Neural cell (in vitro differentiated cells): Measurements from ENCODE around the gene GYS2. TPM values are rescaled to one million over a fixed set of nuclear protein-coding genes. Genes with fewer than 3 reads are reported as not detected.

ENCODE experiments used
- H2AFZ ChIP-seq: fragments of 200-600, 300-800 bp; sonication (generic), shearing (Covaris generic); 2 replicates; pipeline ENCODE4 v1.6.0; 2014; ENCODE audit warnings: low read depth, mild to moderate bottlenecking, antibody characterized with exemption, low read length, moderate library complexity
- H3F3A ChIP-seq: fragments of 200-600 bp; shearing (Covaris generic); 2 replicates; pipeline ENCODE4 v1.6.1; 2016; ENCODE audit warnings: mild to moderate bottlenecking, moderate library complexity, mixed read lengths, antibody characterized with exemption, low read length; ENCODE audit not compliant: insufficient read depth, poor library complexity, severe bottlenecking
- H3K27ac ChIP-seq: fragments of 200-600, 300-800 bp; sonication (generic), shearing (Covaris generic); 2 replicates; pipeline ENCODE4 v1.5.1; 2014; ENCODE audit warnings: mild to moderate bottlenecking, low read length, moderate library complexity
- H3K27me3 ChIP-seq: fragments of 300-800, 200-600 bp; sonication (generic), shearing (Covaris generic); 2 replicates; pipeline ENCODE4 v1.6.0; 2014; ENCODE audit warnings: mild to moderate bottlenecking, low read depth, low read length, moderate library complexity; ENCODE audit not compliant: insufficient read depth
- H3K36me3 ChIP-seq: fragments of 300-800, 200-600 bp; sonication (generic), shearing (Covaris generic); 2 replicates; pipeline ENCODE4 v1.5.1; 2014; ENCODE audit warnings: mild to moderate bottlenecking, antibody characterized with exemption, low read length, moderate library complexity; ENCODE audit not compliant: insufficient read depth
- H3K4me2 ChIP-seq: fragments of 300-800, 200-600 bp; sonication (generic), shearing (Covaris generic); 2 replicates; pipeline ENCODE4 v1.6.0; 2014; ENCODE audit warnings: mild to moderate bottlenecking, low read length
- H3K4me3 ChIP-seq: fragments of 300-800, 200-600 bp; sonication (generic), shearing (Covaris generic); 2 replicates; pipeline ENCODE4 v1.5.1; 2014; ENCODE audit warnings: mild to moderate bottlenecking, low read length, moderate library complexity
- H3K79me2 ChIP-seq: fragments of 200-600 bp; shearing (Covaris generic); replicated peaks from 2 replicates; pipeline ENCODE4 v1.6.0; 2014; ENCODE audit warnings: mild to moderate bottlenecking, low read length, moderate library complexity; ENCODE audit not compliant: insufficient read depth
- H3K9ac ChIP-seq: fragments of 300-800, 200-600 bp; sonication (generic), shearing (Covaris generic); 2 replicates; pipeline ENCODE4 v1.6.1; 2016; ENCODE audit warnings: mild to moderate bottlenecking, low read length, mixed read lengths
- H3K9me2 ChIP-seq: fragments of 200-600 bp; shearing (Covaris generic); 2 replicates; pipeline ENCODE4 v1.6.1; 2016; ENCODE audit warnings: mild to moderate bottlenecking, low read length, mixed read lengths; ENCODE audit not compliant: insufficient read depth
- H3K9me3 ChIP-seq: fragments of 200-600, 300-800 bp; sonication (generic), shearing (Covaris generic); 2 replicates; pipeline ENCODE4 v1.6.1; 2016; ENCODE audit warnings: mild to moderate bottlenecking, mixed run types, low read length, moderate library complexity, mixed read lengths
- H4K20me1 ChIP-seq: fragments of 200-600 bp; shearing (Covaris generic); 2 replicates; pipeline ENCODE4 v1.6.1; 2016; ENCODE audit warnings: mild to moderate bottlenecking, mixed run types; ENCODE audit not compliant: insufficient read depth
- EP300 ChIP-seq: fragments of 450-650 bp; conservative IDR thresholded peaks from 2 replicates; pipeline ENCODE4 v1.6.1; 2014; ENCODE audit warnings: antibody characterized with exemption, mild to moderate bottlenecking, moderate library complexity; ENCODE audit not compliant: poor library complexity, severe bottlenecking
- EZH2 ChIP-seq: fragments of 200-600, 300-800 bp; shearing (Covaris generic), sonication (generic); IDR thresholded peaks from 2 replicates; pipeline ENCODE4 v1.6.1; 2014; ENCODE audit warnings: antibody characterized with exemption, low read length, borderline replicate concordance, mild to moderate bottlenecking; ENCODE audit not compliant: insufficient read depth, poor library complexity, severe bottlenecking
- MXI1 ChIP-seq: fragments of 450-650 bp; conservative IDR thresholded peaks from 2 replicates; pipeline ENCODE4 v1.6.1; 2014; ENCODE audit warnings: antibody characterized with exemption, mild to moderate bottlenecking; ENCODE audit not compliant: poor library complexity, severe bottlenecking
- POLR2AphosphoS5 ChIP-seq: IDR thresholded peaks from 2 replicates; pipeline ENCODE4 v1.6.1; 2012
- RAD21 ChIP-seq: fragments of 450-650 bp; conservative IDR thresholded peaks from 2 replicates; pipeline ENCODE4 v1.6.1; 2014; ENCODE audit warnings: antibody characterized with exemption, mild to moderate bottlenecking, moderate library complexity
- SMC3 ChIP-seq: fragments of 450-650 bp; conservative IDR thresholded peaks from 2 replicates; pipeline ENCODE4 v1.6.1; 2014; ENCODE audit warnings: antibody characterized with exemption, mild to moderate bottlenecking, moderate library complexity; ENCODE audit not compliant: poor library complexity
- TAF1 ChIP-seq: IDR thresholded peaks from 2 replicates; pipeline ENCODE4 v1.6.1; 2012; ENCODE audit warnings: low read depth
- polyA plus RNA-seq: library from polyadenylated mRNA; depleted of rRNA; stranded (reverse); fragments of >200 nt; gene quantifications from 2 replicates; pipeline ENCODE4 v1.2.3, GENCODE V29; 2014
- TF ChIP-seq, protein P1 (sequence below): fragments of 450-650 bp; IDR thresholded peaks from 2 replicates; pipeline ENCODE4 v1.5.1; 2014; ENCODE audit warnings: antibody characterized with exemption, mild to moderate bottlenecking, moderate library complexity; ENCODE audit not compliant: poor library complexity, severe bottlenecking
- TF ChIP-seq, protein P2 (sequence below): IDR thresholded peaks from 2 replicates; pipeline ENCODE4 v1.6.1; 2012; ENCODE audit warnings: borderline replicate concordance

GYS2 gene
- polyA plus RNA-seq, 1 donor from 2014 or later = not detected

DNA sequence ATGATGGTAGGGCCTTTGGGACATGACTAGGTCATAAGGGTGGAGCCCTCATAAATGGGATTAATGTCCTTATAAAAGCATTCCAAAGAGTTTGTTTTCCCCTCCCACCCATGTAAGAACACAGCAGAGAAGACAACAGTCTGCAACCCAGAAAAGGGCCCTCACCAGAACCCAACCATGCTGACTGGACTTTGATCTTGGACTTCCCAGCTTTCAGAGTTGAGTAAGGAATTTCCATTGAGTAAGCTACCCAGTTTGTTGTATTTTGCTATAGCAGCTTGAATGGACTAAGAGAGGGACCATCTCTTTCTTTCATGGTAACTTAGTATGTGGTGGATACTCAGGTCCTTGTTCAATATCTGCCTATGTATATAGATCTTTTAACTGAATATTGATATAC is 81.5 kb downstream of the GYS2 start:
- Histone ChIP-seq H4K20me1 (no peaks in the 10 kb centered on the region), H3K9me2 (no peaks in the 10 kb centered on the region), H2AFZ (no peak overlapping the region), H3K9me3 (no peaks in the 10 kb centered on the region), H3K9ac (no peak overlapping the region), H3K36me3 (no peaks in the 10 kb centered on the region), H3K27ac (no peak overlapping the region), H3K4me3 (no peak overlapping the region), H3K27me3 (peaks cover 18% of the 10 kb centered on the region), H3F3A (no peaks in the 10 kb centered on the region), H3K79me2 (no peaks in the 10 kb centered on the region), H3K4me2 (no peak overlapping the region)
- TF ChIP-seq EP300 (no peak), POLR2AphosphoS5 (no peak), RAD21 (no peak), EZH2 (no peak), MXI1 (no peak), TAF1 (no peak), SMC3 (no peak)
- TF ChIP-seq, protein P1, sequence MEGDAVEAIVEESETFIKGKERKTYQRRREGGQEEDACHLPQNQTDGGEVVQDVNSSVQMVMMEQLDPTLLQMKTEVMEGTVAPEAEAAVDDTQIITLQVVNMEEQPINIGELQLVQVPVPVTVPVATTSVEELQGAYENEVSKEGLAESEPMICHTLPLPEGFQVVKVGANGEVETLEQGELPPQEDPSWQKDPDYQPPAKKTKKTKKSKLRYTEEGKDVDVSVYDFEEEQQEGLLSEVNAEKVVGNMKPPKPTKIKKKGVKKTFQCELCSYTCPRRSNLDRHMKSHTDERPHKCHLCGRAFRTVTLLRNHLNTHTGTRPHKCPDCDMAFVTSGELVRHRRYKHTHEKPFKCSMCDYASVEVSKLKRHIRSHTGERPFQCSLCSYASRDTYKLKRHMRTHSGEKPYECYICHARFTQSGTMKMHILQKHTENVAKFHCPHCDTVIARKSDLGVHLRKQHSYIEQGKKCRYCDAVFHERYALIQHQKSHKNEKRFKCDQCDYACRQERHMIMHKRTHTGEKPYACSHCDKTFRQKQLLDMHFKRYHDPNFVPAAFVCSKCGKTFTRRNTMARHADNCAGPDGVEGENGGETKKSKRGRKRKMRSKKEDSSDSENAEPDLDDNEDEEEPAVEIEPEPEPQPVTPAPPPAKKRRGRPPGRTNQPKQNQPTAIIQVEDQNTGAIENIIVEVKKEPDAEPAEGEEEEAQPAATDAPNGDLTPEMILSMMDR = no peak
- TF ChIP-seq, protein P2, sequence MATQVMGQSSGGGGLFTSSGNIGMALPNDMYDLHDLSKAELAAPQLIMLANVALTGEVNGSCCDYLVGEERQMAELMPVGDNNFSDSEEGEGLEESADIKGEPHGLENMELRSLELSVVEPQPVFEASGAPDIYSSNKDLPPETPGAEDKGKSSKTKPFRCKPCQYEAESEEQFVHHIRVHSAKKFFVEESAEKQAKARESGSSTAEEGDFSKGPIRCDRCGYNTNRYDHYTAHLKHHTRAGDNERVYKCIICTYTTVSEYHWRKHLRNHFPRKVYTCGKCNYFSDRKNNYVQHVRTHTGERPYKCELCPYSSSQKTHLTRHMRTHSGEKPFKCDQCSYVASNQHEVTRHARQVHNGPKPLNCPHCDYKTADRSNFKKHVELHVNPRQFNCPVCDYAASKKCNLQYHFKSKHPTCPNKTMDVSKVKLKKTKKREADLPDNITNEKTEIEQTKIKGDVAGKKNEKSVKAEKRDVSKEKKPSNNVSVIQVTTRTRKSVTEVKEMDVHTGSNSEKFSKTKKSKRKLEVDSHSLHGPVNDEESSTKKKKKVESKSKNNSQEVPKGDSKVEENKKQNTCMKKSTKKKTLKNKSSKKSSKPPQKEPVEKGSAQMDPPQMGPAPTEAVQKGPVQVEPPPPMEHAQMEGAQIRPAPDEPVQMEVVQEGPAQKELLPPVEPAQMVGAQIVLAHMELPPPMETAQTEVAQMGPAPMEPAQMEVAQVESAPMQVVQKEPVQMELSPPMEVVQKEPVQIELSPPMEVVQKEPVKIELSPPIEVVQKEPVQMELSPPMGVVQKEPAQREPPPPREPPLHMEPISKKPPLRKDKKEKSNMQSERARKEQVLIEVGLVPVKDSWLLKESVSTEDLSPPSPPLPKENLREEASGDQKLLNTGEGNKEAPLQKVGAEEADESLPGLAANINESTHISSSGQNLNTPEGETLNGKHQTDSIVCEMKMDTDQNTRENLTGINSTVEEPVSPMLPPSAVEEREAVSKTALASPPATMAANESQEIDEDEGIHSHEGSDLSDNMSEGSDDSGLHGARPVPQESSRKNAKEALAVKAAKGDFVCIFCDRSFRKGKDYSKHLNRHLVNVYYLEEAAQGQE = no peak

DNA sequence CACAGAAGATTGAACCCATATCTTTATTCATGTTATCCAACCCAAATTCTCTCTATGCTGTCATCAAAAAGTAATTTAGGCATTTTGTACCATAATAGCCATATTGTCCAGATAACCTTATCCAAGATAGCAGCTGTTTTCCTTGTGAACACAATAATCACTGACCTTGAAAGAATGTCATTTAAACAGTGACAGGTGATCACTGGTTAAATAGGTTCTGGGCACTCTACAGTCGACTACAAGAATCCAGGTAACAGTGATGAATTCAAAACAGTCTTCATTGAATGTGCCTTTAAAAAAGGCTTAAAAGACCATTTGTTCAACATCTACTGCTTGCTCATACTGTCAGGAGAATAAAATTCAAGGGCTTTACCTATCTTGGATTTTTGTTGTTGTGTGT is 83.1 kb downstream of the GYS2 start:
- Histone ChIP-seq H3K27ac (no peak overlapping the region), H3K9me3 (no peaks in the 10 kb centered on the region)

More for the DNA sequence above, 83.1 kb downstream of the GYS2 start:
- Histone ChIP-seq H4K20me1 (no peaks in the 10 kb centered on the region), H3K9ac (no peak overlapping the region), H3K4me2 (no peak overlapping the region), H3K79me2 (no peaks in the 10 kb centered on the region), H3K4me3 (no peak overlapping the region), H3K27me3 (peaks cover 2% of the 10 kb centered on the region), H3K9me2 (no peaks in the 10 kb centered on the region), H2AFZ (no peak overlapping the region), H3F3A (no peaks in the 10 kb centered on the region), H3K36me3 (no peaks in the 10 kb centered on the region)
- TF ChIP-seq EZH2 (no peak), TAF1 (no peak), POLR2AphosphoS5 (no peak), MXI1 (no peak), RAD21 (no peak), EP300 (no peak), SMC3 (no peak)
- TF ChIP-seq, protein P1 = no peak
- TF ChIP-seq, protein P2 = no peak
